GM12875 (cell line): ENCODE measurements around the gene MYO16.
"Not testable (repeated sequence)": the region's sequence is repeated elsewhere in the genome, so short reads cannot be mapped to it uniquely, and the experiment has no call there.

Experiments used
- H3K4me3 ChIP-seq: one replicate; pipeline ENCODE4 v1.5.1; 2011; ENCODE audit warnings: low read depth, low read length, control low read depth
- CTCF ChIP-seq: IDR thresholded peaks from 2 replicates; pipeline ENCODE4 v1.5.1; 2011; ENCODE audit warnings: low read depth, mild to moderate bottlenecking, control low read depth, inconsistent platforms, low read length, moderate library complexity, borderline replicate concordance; ENCODE audit not compliant: insufficient read depth

The MYO16 gene

GRCh38 chr13:109215377-109215776 is 586.0 kb downstream of the MYO16 start:
- no peak overlapping the region for H3K4me3 ChIP-seq
- no peak for TF ChIP-seq CTCF

GRCh38 chr13:109217510-109217909 is 588.1 kb downstream of the MYO16 start:
- H3K4me3 ChIP-seq: not testable (repeated sequence)

GRCh38 chr13:109220631-109221030 is 591.2 kb downstream of the MYO16 start:
- H3K4me3 ChIP-seq: no peak overlapping the region
- TF ChIP-seq CTCF: no peak

GRCh38 chr13:109224033-109224432 is 594.6 kb downstream of the MYO16 start:
- no peak for TF ChIP-seq CTCF
- no peak overlapping the region for H3K4me3 ChIP-seq

- H3K4me3 ChIP-seq: no peak overlapping the region
- TF ChIP-seq CTCF: no peak
Observed at GRCh38 chr13:109226631-109227030, 597.2 kb downstream of the MYO16 start.

- no peak overlapping the region for H3K4me3 ChIP-seq
Observed at GRCh38 chr13:109227344-109227940, 598.0 kb downstream of the MYO16 start.

GRCh38 chr13:109228211-109228610 is 598.8 kb downstream of the MYO16 start:
- H3K4me3 ChIP-seq: no peak overlapping the region
- TF ChIP-seq CTCF: no peak

More at GRCh38 chr13:109227344-109227940, 598.0 kb downstream of the MYO16 start:
- no peak for TF ChIP-seq CTCF

GRCh38 chr13:109231888-109232287 is 602.5 kb downstream of the MYO16 start:
- no peak overlapping the region for H3K4me3 ChIP-seq

More at GRCh38 chr13:109231888-109232287, 602.5 kb downstream of the MYO16 start:
- TF ChIP-seq CTCF: no peak
